WTC11 (cell line): ENCODE results near the gene CAMKMT. TPM values are rescaled to one million over a fixed set of nuclear protein-coding genes. Genes with fewer than 3 reads are reported as not detected.

Experiments
- ATAC-seq: fragments of 200-7000 bp; cut with Tn5 transposase; 2 replicates; pipeline ENCODE4 v1.10.0; 2021; ENCODE audit warnings: mild to moderate bottlenecking, moderate library complexity
- CTCF ChIA-PET: fragments of 300-600 bp; sonication (Branson Sonifier 250); formaldehyde crosslinking; loops from one replicate; lab custom pipeline; 2021; ENCODE audit warnings: antibody characterized with exemption; lab: Charles Lee
- POLR2A ChIA-PET: fragments of 350-600 bp; sonication (Branson Sonifier 250); formaldehyde crosslinking; loops from one replicate; lab custom pipeline; 2021; ENCODE audit warnings: antibody characterized with exemption; lab: Charles Lee
- DNase-seq: peaks from one replicate; pipeline ENCODE4 v3.0.0; 2021; ENCODE audit warnings: low spot score
- H3K27ac Mint-ChIP-seq: 2 replicates; pipeline ENCODE4 v1.8.0; 2021; ENCODE audit warnings: mixed read lengths
- H3K27me3 Mint-ChIP-seq: 2 replicates; pipeline ENCODE4 v1.8.0; 2021; ENCODE audit warnings: low read depth, mild to moderate bottlenecking, moderate library complexity, mixed read lengths
- H3K36me3 Mint-ChIP-seq: 2 replicates; pipeline ENCODE4 v1.8.0; 2021; ENCODE audit warnings: mixed read lengths
- H3K4me1 Mint-ChIP-seq: 2 replicates; pipeline ENCODE4 v1.8.0; 2022; ENCODE audit warnings: mixed read lengths
- H3K4me3 Mint-ChIP-seq: 2 replicates; pipeline ENCODE4 v1.8.0; 2021; ENCODE audit warnings: mild to moderate bottlenecking, moderate library complexity, mixed read lengths
- H3K9me3 Mint-ChIP-seq: 2 replicates; pipeline ENCODE4 v1.8.0; 2021; ENCODE audit warnings: mixed read lengths
- CREM ChIP-seq: sonication (generic); formaldehyde crosslinking; IDR thresholded peaks from 2 replicates; pipeline ENCODE4 v1.8.1; 2022; ENCODE audit warnings: mild to moderate bottlenecking, missing genetic modification reagents, moderate library complexity
- ERG ChIP-seq: fragments of 250-450 bp; sonication (Bioruptor Pico); IDR thresholded peaks from 2 replicates; pipeline ENCODE4 v1.8.0; 2021; ENCODE audit warnings: mild to moderate bottlenecking
- FOXP1 ChIP-seq: sonication (generic); formaldehyde crosslinking; IDR thresholded peaks from 2 replicates; pipeline ENCODE4 v1.8.0; 2022; ENCODE audit warnings: missing genetic modification reagents, mild to moderate bottlenecking, moderate library complexity, borderline replicate concordance
- FOXP4 ChIP-seq: sonication (generic); formaldehyde crosslinking; IDR thresholded peaks from 2 replicates; pipeline ENCODE4 v1.8.0; 2022; ENCODE audit warnings: mild to moderate bottlenecking, missing genetic modification reagents
- GABPB1 ChIP-seq: sonication (generic); formaldehyde crosslinking; IDR thresholded peaks from 2 replicates; pipeline ENCODE4 v1.8.1; 2023; ENCODE audit warnings: mild to moderate bottlenecking, missing genetic modification reagents
- GTF2I ChIP-seq: fragments of 250-450 bp; sonication (Bioruptor Pico); conservative IDR thresholded peaks from 2 replicates; pipeline ENCODE4 v1.4.0; 2021; ENCODE audit warnings: mild to moderate bottlenecking
- KAT7 ChIP-seq: sonication (generic); formaldehyde crosslinking; IDR thresholded peaks from 2 replicates; pipeline ENCODE4 v1.8.1; 2023; ENCODE audit warnings: missing genetic modification reagents, mild to moderate bottlenecking, borderline replicate concordance
- MLX ChIP-seq: sonication (generic); formaldehyde crosslinking; IDR thresholded peaks from 2 replicates; pipeline ENCODE4 v1.8.1; 2023; ENCODE audit warnings: mild to moderate bottlenecking, missing genetic modification reagents, moderate library complexity
- NFATC4 ChIP-seq: fragments of 250-450 bp; sonication (Bioruptor Pico); IDR thresholded peaks from 2 replicates; pipeline ENCODE4 v1.9.0; 2021; ENCODE audit warnings: mild to moderate bottlenecking
- PREB ChIP-seq: sonication (generic); formaldehyde crosslinking; IDR thresholded peaks from 2 replicates; pipeline ENCODE4 v1.8.1; 2022; ENCODE audit warnings: mild to moderate bottlenecking, missing genetic modification reagents, moderate library complexity, borderline replicate concordance
- SMAD4 ChIP-seq: sonication (generic); formaldehyde crosslinking; IDR thresholded peaks from 2 replicates; pipeline ENCODE4 v1.8.0; 2022; ENCODE audit warnings: mild to moderate bottlenecking, missing genetic modification reagents
- SOX15 ChIP-seq: fragments of 250-450 bp; sonication (Bioruptor Pico); IDR thresholded peaks from 2 replicates; pipeline ENCODE4 v1.9.0; 2021; ENCODE audit warnings: mild to moderate bottlenecking
- ZNF121 ChIP-seq: sonication (generic); formaldehyde crosslinking; IDR thresholded peaks from 2 replicates; pipeline ENCODE4 v1.8.0; 2023; ENCODE audit warnings: missing genetic modification reagents
- ZNF219 ChIP-seq: sonication (generic); formaldehyde crosslinking; IDR thresholded peaks from 2 replicates; pipeline ENCODE4 v1.8.0; 2023; ENCODE audit warnings: missing genetic modification reagents, mild to moderate bottlenecking, borderline replicate concordance
- ZNF263 ChIP-seq: sonication (generic); formaldehyde crosslinking; IDR thresholded peaks from 2 replicates; pipeline ENCODE4 v1.8.1; 2022; ENCODE audit warnings: low read depth, mild to moderate bottlenecking, moderate library complexity, missing genetic modification reagents
- ZNF416 ChIP-seq: fragments of 250-450 bp; sonication (Bioruptor Pico); IDR thresholded peaks from 2 replicates; pipeline ENCODE4 v1.9.0; 2021; ENCODE audit warnings: mild to moderate bottlenecking, inconsistent platforms
- total RNA-seq: library from RNA; stranded (reverse); gene quantifications from 3 replicates; pipeline ENCODE4 v1.2.3, GENCODE V29; 2021
- TF ChIP-seq, protein P1 (sequence below): fragments of 250-450 bp; sonication (Bioruptor Pico); IDR thresholded peaks from 2 replicates; pipeline ENCODE4 v1.9.0; 2021; ENCODE audit warnings: mild to moderate bottlenecking
- TF ChIP-seq, protein P2 (sequence below): sonication (generic); formaldehyde crosslinking; IDR thresholded peaks from 2 replicates; pipeline ENCODE4 v1.8.1; 2023; ENCODE audit warnings: mild to moderate bottlenecking, missing genetic modification reagents, borderline replicate concordance
- TF ChIP-seq, protein P3 (sequence below): fragments of 250-450 bp; sonication (Bioruptor Pico); conservative IDR thresholded peaks from 2 replicates; pipeline ENCODE4 v1.9.0; 2021; ENCODE audit warnings: mild to moderate bottlenecking

Gene CAMKMT
- total RNA-seq, 1 experiment from 2014 or later: 20.6 TPM

DNA sequence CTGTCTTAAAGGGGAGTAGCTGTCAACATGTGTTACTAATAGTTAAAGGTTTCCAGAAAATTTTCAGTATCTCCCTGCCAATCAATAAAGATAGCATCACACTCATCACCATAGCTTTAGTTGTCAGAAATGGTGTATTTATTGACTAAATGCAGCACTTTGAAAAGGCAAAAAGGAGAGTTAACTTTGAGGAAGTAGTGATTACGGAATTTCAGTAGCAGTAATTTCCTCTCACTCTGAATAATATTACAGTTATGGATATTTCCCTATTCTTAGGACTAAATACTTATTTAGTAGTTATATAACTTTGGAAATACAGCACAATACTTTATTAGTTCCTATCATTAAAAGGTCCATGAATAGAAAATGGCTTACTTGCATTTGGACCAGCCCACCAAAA, 250.5 kb downstream of the CAMKMT start (continued):
- TF ChIP-seq FOXP1 (CRISPR knock-in tag) (no peak), SMAD4 (CRISPR knock-in tag) (no peak), PREB (CRISPR knock-in tag) (no peak), ZNF416 (no peak), CREM (CRISPR knock-in tag) (no peak), FOXP4 (CRISPR knock-in tag) (no peak), KAT7 (CRISPR knock-in tag) (no peak)

GRCh38 chr2:44614940-44615339, 253.2 kb downstream of the CAMKMT start:
- TF ChIP-seq, protein P1, sequence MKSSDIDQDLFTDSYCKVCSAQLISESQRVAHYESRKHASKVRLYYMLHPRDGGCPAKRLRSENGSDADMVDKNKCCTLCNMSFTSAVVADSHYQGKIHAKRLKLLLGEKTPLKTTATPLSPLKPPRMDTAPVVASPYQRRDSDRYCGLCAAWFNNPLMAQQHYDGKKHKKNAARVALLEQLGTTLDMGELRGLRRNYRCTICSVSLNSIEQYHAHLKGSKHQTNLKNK: no peak
- TF ChIP-seq ZNF219 (CRISPR knock-in tag) (no peak), ZNF121 (CRISPR knock-in tag) (peak; percentile 82), GTF2I (peak; percentile 45; the same call in 1 of the 2 replicates)
- H3K27me3 Mint-ChIP-seq: no peaks in the 10 kb centered on the region
- H3K4me1 Mint-ChIP-seq: no peaks in the 10 kb centered on the region
- H3K4me3 Mint-ChIP-seq: no peak overlapping the region
- H3K27ac Mint-ChIP-seq: no peak overlapping the region
- DNase-seq: no peak
- ChIA-PET CTCF (no interaction called here), POLR2A (no interaction called here)
- no peak for ATAC-seq
- H3K36me3 Mint-ChIP-seq: peaks cover 6% of the 10 kb centered on the region
- H3K9me3 Mint-ChIP-seq: peaks cover 11% of the 10 kb centered on the region

GRCh38 chr2:44615950-44616518, 254.3 kb downstream of the CAMKMT start:
- peak; percentile 41; the same call in 1 of the 2 replicates for ATAC-seq
- ChIA-PET CTCF (interaction anchor here (1.1 to 1.6 kb wide), 2 partner anchors 136 to 358 kb away, joined by 3 to 4 read pairs; no protein-coding TSS in a partner anchor), POLR2A (no interaction called here)
- Mint-ChIP-seq H3K27me3 (no peaks in the 10 kb centered on the region), H3K4me1 (no peaks in the 10 kb centered on the region), H3K9me3 (peaks cover 6% of the 10 kb centered on the region), H3K4me3 (no peak overlapping the region), H3K27ac (no peak overlapping the region), H3K36me3 (peaks cover 1% of the 10 kb centered on the region)
- no peak for DNase-seq
- TF ChIP-seq ZNF121 (CRISPR knock-in tag) (no peak), CREM (CRISPR knock-in tag) (no peak), SOX15 (CRISPR knock-in tag) (no peak), ZNF263 (CRISPR knock-in tag) (no peak), MLX (CRISPR knock-in tag) (no peak), GABPB1 (CRISPR knock-in tag) (no peak), PREB (CRISPR knock-in tag) (no peak), ERG (CRISPR knock-in tag) (no peak), NFATC4 (CRISPR knock-in tag) (no peak)
- TF ChIP-seq, protein P2, sequence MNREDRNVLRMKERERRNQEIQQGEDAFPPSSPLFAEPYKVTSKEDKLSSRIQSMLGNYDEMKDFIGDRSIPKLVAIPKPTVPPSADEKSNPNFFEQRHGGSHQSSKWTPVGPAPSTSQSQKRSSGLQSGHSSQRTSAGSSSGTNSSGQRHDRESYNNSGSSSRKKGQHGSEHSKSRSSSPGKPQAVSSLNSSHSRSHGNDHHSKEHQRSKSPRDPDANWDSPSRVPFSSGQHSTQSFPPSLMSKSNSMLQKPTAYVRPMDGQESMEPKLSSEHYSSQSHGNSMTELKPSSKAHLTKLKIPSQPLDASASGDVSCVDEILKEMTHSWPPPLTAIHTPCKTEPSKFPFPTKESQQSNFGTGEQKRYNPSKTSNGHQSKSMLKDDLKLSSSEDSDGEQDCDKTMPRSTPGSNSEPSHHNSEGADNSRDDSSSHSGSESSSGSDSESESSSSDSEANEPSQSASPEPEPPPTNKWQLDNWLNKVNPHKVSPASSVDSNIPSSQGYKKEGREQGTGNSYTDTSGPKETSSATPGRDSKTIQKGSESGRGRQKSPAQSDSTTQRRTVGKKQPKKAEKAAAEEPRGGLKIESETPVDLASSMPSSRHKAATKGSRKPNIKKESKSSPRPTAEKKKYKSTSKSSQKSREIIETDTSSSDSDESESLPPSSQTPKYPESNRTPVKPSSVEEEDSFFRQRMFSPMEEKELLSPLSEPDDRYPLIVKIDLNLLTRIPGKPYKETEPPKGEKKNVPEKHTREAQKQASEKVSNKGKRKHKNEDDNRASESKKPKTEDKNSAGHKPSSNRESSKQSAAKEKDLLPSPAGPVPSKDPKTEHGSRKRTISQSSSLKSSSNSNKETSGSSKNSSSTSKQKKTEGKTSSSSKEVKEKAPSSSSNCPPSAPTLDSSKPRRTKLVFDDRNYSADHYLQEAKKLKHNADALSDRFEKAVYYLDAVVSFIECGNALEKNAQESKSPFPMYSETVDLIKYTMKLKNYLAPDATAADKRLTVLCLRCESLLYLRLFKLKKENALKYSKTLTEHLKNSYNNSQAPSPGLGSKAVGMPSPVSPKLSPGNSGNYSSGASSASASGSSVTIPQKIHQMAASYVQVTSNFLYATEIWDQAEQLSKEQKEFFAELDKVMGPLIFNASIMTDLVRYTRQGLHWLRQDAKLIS (CRISPR knock-in tag): no peak
- TF ChIP-seq, protein P3, sequence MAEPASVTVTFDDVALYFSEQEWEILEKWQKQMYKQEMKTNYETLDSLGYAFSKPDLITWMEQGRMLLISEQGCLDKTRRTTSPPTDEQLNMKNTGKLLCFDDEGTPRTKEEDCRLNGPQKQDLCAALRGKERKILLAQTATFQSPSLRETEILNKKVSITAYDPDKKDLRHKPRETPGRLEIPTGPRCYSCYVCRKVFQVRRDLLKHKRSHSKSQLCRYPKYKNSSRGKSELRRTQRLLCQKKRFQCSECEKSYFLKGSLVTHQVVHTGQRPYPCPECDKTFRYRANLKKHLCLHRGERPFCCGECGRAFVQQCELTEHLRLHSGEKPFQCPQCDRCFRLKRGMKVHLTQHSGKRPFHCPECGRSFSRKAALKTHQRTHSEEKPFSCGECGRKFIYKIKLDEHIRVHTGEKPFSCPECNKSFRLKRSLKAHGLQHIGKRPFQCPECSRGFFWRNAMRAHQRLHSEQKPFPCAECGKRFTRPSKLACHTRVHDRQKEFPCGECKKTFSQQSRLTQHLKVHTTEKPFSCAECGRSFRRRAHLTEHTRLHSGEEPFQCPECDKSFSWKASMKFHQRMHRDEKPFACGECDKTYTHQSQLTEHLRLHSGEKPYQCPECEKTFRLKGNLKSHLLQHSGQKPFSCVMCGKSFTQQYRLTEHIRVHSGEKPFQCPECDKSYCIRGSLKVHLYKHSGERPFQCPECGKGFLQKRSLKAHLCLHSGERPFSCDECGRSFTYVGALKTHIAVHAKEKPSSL: no peak
